Measurements from ENCODE around the gene MORN1. TPM values are rescaled to one million over a fixed set of nuclear protein-coding genes. Genes with fewer than 3 reads are reported as not detected.
"Not testable (repeated sequence)": the region's sequence is repeated elsewhere in the genome, so short reads cannot be mapped to it uniquely, and the experiment has no call there.

MORN1 gene
- 34.0 and 35.3 TPM in 2 replicates for total RNA-seq
- long read RNA-seq, partial matches to known transcripts: 1 of 3 reads
- long read RNA-seq, other reads (novel, unspliced or antisense): 2 of 3 reads

DNA sequence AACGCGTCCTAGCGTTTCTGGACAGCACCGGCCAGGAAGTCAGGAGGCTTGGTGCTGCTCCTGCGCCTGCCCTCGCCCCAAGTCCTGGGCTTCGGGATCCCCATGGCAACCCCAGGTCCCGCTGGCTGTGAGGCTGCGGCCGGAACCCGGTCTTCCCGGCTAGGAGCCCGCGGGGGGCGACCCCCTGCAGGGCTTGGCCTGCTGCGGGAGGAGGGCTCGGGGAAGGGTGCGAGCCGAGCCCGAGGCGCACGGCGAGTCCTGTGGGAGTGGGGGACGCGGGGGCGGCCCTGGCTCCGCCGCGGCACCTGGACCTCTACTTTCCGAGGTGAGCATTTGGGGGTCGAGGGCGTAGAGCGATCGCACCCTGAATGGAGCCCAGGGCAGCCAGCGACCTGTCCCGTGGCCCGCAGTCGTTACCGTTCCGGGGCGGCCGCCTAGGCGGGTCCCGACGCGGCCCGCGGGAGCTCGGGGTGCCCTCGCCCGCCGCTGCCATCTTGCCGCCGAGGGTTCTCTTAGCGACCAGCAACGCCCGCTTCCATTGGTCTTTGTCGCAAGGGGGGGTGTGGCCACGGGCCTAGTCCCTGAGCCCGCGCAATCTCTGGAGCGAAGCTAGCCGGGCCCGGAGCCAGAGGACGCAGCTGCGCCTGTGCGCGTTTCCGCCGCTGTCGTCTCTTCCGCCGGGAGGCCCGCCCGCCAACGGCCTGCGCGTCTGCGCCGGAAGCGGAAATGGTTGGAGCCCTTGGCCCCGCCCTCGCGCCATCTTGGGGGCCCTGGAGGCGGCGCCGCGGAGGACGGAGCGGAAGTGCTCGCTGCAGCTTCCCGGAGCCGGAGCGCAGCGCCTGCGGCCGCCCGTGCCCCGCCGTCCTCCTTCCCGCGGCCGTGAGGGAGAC is at the start of gene MORN1, which contains the start of gene RER1:
Gene MORN1, minus strand, starts transcription at position 514 of the 890 bp plus-strand sequence. Its CDS starts 21 bp downstream, at position 493.
Gene RER1, plus strand, starts transcription at position 801 of the 890 bp plus-strand sequence. CDS start 3,950 bp downstream, outside the sequence.
- TF ChIP-seq, protein P1, sequence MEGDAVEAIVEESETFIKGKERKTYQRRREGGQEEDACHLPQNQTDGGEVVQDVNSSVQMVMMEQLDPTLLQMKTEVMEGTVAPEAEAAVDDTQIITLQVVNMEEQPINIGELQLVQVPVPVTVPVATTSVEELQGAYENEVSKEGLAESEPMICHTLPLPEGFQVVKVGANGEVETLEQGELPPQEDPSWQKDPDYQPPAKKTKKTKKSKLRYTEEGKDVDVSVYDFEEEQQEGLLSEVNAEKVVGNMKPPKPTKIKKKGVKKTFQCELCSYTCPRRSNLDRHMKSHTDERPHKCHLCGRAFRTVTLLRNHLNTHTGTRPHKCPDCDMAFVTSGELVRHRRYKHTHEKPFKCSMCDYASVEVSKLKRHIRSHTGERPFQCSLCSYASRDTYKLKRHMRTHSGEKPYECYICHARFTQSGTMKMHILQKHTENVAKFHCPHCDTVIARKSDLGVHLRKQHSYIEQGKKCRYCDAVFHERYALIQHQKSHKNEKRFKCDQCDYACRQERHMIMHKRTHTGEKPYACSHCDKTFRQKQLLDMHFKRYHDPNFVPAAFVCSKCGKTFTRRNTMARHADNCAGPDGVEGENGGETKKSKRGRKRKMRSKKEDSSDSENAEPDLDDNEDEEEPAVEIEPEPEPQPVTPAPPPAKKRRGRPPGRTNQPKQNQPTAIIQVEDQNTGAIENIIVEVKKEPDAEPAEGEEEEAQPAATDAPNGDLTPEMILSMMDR (IDR thresholded peaks at IDR 0.05; ENCODE audit: unreplicated experiment): no peak
- peak within 1 kb of the TSS; percentile 88 for H3K27ac Mint-ChIP-seq
- H3K4me3 Mint-ChIP-seq (ENCODE audit: low read depth): peak within 1 kb of the TSS; percentile 79
- DNase-seq (ENCODE audit: low spot score, unreplicated experiment): peak; percentile 97
- H3K36me3 Mint-ChIP-seq (ENCODE audit: insufficient read depth): peaks cover 4% of the 10 kb centered on the region
- peaks cover 15% of the 10 kb centered on the region for H3K4me1 Mint-ChIP-seq (ENCODE audit: low read depth)
- H3K9me3 Mint-ChIP-seq (ENCODE audit: low read depth): no peaks in the 10 kb centered on the region
- H3K27me3 Mint-ChIP-seq: no peaks in the 10 kb centered on the region

DNA sequence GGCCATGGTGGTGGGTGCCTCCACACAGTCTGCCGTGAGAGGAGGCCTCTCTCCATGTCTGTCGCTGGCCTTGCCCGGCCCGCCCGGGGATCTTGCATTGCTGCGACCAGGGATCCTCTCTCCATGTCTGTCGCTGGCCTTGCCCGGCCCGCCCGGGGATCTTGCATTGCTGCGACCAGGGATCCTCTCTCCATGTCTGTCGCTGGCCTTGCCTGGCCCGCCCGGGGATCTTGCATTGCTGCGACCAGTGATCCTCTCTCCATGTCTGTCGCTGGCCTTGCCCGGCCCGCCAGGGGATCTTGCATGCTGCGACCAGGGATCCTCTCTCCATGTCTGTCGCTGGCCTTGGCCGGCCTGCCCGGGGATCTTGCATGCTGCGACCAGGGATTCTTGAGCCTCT is 49.0 kb upstream of the MORN1 start:
- H3K4me1 Mint-ChIP-seq (ENCODE audit: low read depth); H3K4me3 Mint-ChIP-seq (ENCODE audit: low read depth); H3K27ac Mint-ChIP-seq; DNase-seq (ENCODE audit: low spot score, unreplicated experiment); H3K36me3 Mint-ChIP-seq (ENCODE audit: insufficient read depth); H3K9me3 Mint-ChIP-seq (ENCODE audit: low read depth): not testable (repeated sequence)
- H3K27me3 Mint-ChIP-seq: peaks cover 46% of the 10 kb centered on the region

DNA sequence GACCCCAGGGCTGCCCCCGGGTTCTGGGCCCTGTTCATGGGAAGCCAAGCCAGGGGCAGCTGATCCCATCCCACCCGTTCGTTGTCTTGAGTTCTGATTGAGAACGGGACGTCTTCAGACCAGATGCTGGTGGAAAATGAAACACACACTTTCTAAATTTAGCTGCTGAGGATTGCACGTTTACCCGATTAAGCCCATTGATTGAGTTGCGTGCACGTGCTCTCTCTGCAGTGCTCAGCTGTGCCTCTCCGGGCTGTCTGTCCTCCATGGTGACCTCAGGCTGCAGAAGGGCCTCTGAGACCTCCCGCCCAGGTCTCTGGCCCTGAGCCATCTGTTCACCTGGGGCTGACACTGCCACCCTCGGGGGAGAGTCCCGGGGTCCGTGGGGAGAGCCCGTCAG is 48.0 kb upstream of the MORN1 start:
- no peaks in the 10 kb centered on the region for H3K36me3 Mint-ChIP-seq (ENCODE audit: insufficient read depth)
- no peak overlapping the region for H3K4me3 Mint-ChIP-seq (ENCODE audit: low read depth)
- no peaks in the 10 kb centered on the region for H3K9me3 Mint-ChIP-seq (ENCODE audit: low read depth)
- TF ChIP-seq, protein P1 (IDR thresholded peaks at IDR 0.05; ENCODE audit: unreplicated experiment): no peak
- no peaks in the 10 kb centered on the region for H3K4me1 Mint-ChIP-seq (ENCODE audit: low read depth)
- H3K27me3 Mint-ChIP-seq: peaks cover 38% of the 10 kb centered on the region
- H3K27ac Mint-ChIP-seq: no peak overlapping the region
- no peak for DNase-seq (ENCODE audit: low spot score, unreplicated experiment)

DNA sequence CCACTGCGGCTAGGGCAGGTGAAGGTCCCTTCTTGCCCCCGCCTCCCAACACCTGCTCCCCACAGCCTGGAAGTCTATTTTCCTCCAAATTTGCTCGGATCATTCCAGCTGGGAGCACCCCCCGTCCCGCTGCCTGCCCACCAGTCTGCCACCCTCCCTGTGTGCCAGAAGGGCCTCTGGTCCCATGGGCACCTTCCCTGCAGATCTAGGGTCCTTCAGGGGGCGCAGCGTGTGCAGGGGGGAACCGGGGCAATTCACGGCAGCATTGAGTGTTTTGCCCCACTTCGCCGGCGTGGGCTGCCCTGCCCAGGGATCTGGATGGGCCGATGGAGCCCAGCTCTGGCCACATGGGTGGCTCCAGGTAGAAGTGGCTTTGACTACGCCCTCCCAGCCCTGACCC is 47.3 kb upstream of the MORN1 start:
- H3K36me3 Mint-ChIP-seq (ENCODE audit: insufficient read depth): no peaks in the 10 kb centered on the region
- no peak overlapping the region for H3K27ac Mint-ChIP-seq
- H3K4me3 Mint-ChIP-seq (ENCODE audit: low read depth): no peak overlapping the region
- TF ChIP-seq, protein P1 (IDR thresholded peaks at IDR 0.05; ENCODE audit: unreplicated experiment): no peak
- no peaks in the 10 kb centered on the region for H3K9me3 Mint-ChIP-seq (ENCODE audit: low read depth)
- no peak for DNase-seq (ENCODE audit: low spot score, unreplicated experiment)
- no peaks in the 10 kb centered on the region for H3K4me1 Mint-ChIP-seq (ENCODE audit: low read depth)
- H3K27me3 Mint-ChIP-seq: peaks cover 39% of the 10 kb centered on the region

DNA sequence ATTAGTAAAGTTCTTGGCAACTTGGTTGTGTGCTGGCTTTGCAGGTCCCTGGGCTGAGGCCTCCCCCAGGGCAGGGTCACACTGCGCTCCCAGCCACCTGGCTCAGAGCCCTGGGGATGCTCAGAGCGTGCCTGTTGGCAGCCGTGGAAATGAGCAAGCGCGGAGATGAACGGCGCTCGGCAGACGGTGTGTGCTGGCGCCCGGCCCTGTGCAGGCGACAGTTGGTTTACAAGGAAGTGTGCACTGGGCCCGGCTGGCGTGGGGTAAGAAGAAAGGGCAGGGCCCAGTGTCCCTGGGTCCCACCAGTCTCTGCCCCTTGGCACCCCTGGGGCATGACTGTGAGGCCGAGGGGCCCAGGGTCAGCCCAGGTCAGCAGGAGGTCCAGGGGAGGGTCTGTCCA is 46.7 kb upstream of the MORN1 start:
- H3K9me3 Mint-ChIP-seq (ENCODE audit: low read depth): no peaks in the 10 kb centered on the region
- no peak overlapping the region for H3K27ac Mint-ChIP-seq
- no peak for DNase-seq (ENCODE audit: low spot score, unreplicated experiment)
- no peak overlapping the region for H3K4me3 Mint-ChIP-seq (ENCODE audit: low read depth)
- TF ChIP-seq, protein P1 (IDR thresholded peaks at IDR 0.05; ENCODE audit: unreplicated experiment): no peak
- H3K4me1 Mint-ChIP-seq (ENCODE audit: low read depth): no peaks in the 10 kb centered on the region
- peaks cover 42% of the 10 kb centered on the region for H3K27me3 Mint-ChIP-seq
- no peaks in the 10 kb centered on the region for H3K36me3 Mint-ChIP-seq (ENCODE audit: insufficient read depth)
